GM12878 (cell line): ENCODE results near the gene ZC3H10. TPM values are rescaled to one million over a fixed set of nuclear protein-coding genes. Genes with fewer than 3 reads are reported as not detected.

Experiments used
- ATAC-seq: fragments of 200-7000 bp; cut with Tn5 transposase; 3 replicates; pipeline ENCODE4 v1.9.1; 2020; ENCODE audit warnings: mild to moderate bottlenecking, moderate library complexity
- BruUV-seq: library from RNA; stranded (reverse); fragments of 400-500 nt; replicated peaks from 2 replicates; lab custom pipeline; 2021; lab: Mats Ljungman, UMichigan
- CTCF ChIA-PET: fragments of 300-600 bp; sonication (Branson Sonifier 250); formaldehyde crosslinking; extraction: SDS; loops from one replicate; lab custom pipeline; 2021; ENCODE audit warnings: inconsistent platforms; lab: Yijun Ruan, JAX
- POLR2A ChIA-PET: fragments of 350-600 bp; formaldehyde crosslinking; extraction: SDS; loops from one replicate; lab custom pipeline; 2021; ENCODE audit warnings: inconsistent platforms; lab: Charles Lee
- RAD21 ChIA-PET: fragments of 300-600 bp; sonication (Branson Sonifier 250); formaldehyde crosslinking; loops from one replicate; lab custom pipeline; 2023; ENCODE audit warnings: antibody characterized with exemption; ENCODE audit not compliant: unreplicated experiment; lab: Charles Lee
- SMC1A ChIA-PET: fragments of 300-600 bp; sonication (Branson Sonifier 250); formaldehyde crosslinking; loops from one replicate; lab custom pipeline; 2023; ENCODE audit not compliant: unreplicated experiment, uncharacterized antibody; lab: Charles Lee
- DNase-seq: peaks from one replicate; pipeline ENCODE4 v3.0.0-alpha.2; 2011; ENCODE audit warnings: low read depth, low spot score
- FAIRE-seq: peaks from 3 replicates; lab custom pipeline; 2011; peaks lifted over from hg19 to GRCh38; lab: Jason Lieb, UNC
- H2AFZ ChIP-seq: 2 replicates; pipeline ENCODE4 v1.6.0; 2011; ENCODE audit warnings: low read depth, low read length, control low read depth; ENCODE audit not compliant: control insufficient read depth
- H3K27ac ChIP-seq: 2 replicates; pipeline ENCODE4 v1.5.1; 2011; ENCODE audit warnings: control low read depth; ENCODE audit not compliant: control insufficient read depth, insufficient read depth
- H3K27me3 ChIP-seq, 2 experiments: replicated peaks in 1 of 2; 2 replicates each; pipeline versions ENCODE4 v1.6.0 to v1.6.1; 2011; ENCODE audit warnings: low read length in 1 of 2; ENCODE audit not compliant: control insufficient read depth in 2 of 2, insufficient read depth in 2 of 2
- H3K36me3 ChIP-seq, 2 experiments: 2 replicates each; pipeline ENCODE4 v1.5.1; 2011; ENCODE audit warnings: low read length in 1 of 2; ENCODE audit not compliant: control insufficient read depth in 2 of 2, insufficient read depth in 2 of 2
- H3K4me1 ChIP-seq: 2 replicates; pipeline ENCODE4 v1.6.1; 2011; ENCODE audit warnings: mild to moderate bottlenecking, low read length, moderate library complexity, mixed read lengths; ENCODE audit not compliant: control insufficient read depth, insufficient read depth
- H3K4me2 ChIP-seq: 2 replicates; pipeline ENCODE4 v1.6.0; 2011; ENCODE audit warnings: control low read depth; ENCODE audit not compliant: control insufficient read depth, insufficient read depth
- H3K4me3 ChIP-seq: fragments of 200-600 bp; sonication (generic); 2 replicates; pipeline ENCODE4 v1.5.1; 2016
- H3K79me2 ChIP-seq: 2 replicates; pipeline ENCODE4 v1.6.0; 2011; ENCODE audit warnings: low read length; ENCODE audit not compliant: control insufficient read depth, insufficient read depth
- H3K9ac ChIP-seq: 2 replicates; pipeline ENCODE4 v1.8.0; 2011; ENCODE audit warnings: low read length, control low read depth, mixed read lengths; ENCODE audit not compliant: control insufficient read depth, insufficient read depth
- H3K9me3 ChIP-seq: replicated peaks from 3 replicates; pipeline ENCODE4 v1.5.1; 2011; ENCODE audit warnings: mild to moderate bottlenecking, low read length; ENCODE audit not compliant: control insufficient read depth, insufficient read depth
- H4K20me1 ChIP-seq: 2 replicates; pipeline ENCODE4 v1.6.0; 2011; ENCODE audit not compliant: control insufficient read depth, insufficient read depth
- BRCA1 ChIP-seq: IDR thresholded peaks from 2 replicates; pipeline ENCODE4 v1.6.1; 2011; ENCODE audit warnings: low read depth, low read length, improper control_type of control experiment
- CEBPB ChIP-seq, 2 experiments: fragments of 150-350 bp in 1 of 2; IDR thresholded peaks; 2 replicates each; pipeline ENCODE4 v1.6.1; 2012 to 2014; ENCODE audit warnings: low read depth in 2 of 2, low read length in 2 of 2, borderline replicate concordance in 1 of 2, inconsistent platforms in 1 of 2
- CREM ChIP-seq: IDR thresholded peaks from 2 replicates; pipeline ENCODE4 v1.6.1; 2014; ENCODE audit warnings: antibody characterized with exemption, low read depth
- FOS ChIP-seq: IDR thresholded peaks from 3 replicates; pipeline ENCODE4 v1.6.1; 2011; ENCODE audit warnings: borderline replicate concordance; ENCODE audit not compliant: insufficient read length; ENCODE audit errors: extremely low read depth
- IRF4 ChIP-seq: IDR thresholded peaks from 2 replicates; pipeline ENCODE4 v1.6.1; 2011; ENCODE audit warnings: low read depth, low read length
- MYB ChIP-seq: fragments of 150-350 bp; IDR thresholded peaks from 2 replicates; pipeline ENCODE4 v1.6.1; 2014; ENCODE audit warnings: mild to moderate bottlenecking, low read depth, low read length, borderline replicate concordance
- POLR2A ChIP-seq: IDR thresholded peaks from 2 replicates; pipeline ENCODE4 v1.6.1; 2011; ENCODE audit warnings: low read depth, mild to moderate bottlenecking, low read length
- POLR2AphosphoS2 ChIP-seq: IDR thresholded peaks from 2 replicates; pipeline ENCODE4 v1.6.1; 2011; ENCODE audit warnings: low read depth, mild to moderate bottlenecking, low read length, improper control_type of control experiment, moderate library complexity
- POLR2AphosphoS5 ChIP-seq: IDR thresholded peaks from 2 replicates; pipeline ENCODE4 v1.6.1; 2011; ENCODE audit warnings: mild to moderate bottlenecking, low read length, inconsistent platforms
- WGBS: methylation state at CpG from one replicate; pipeline ENCODE4 v1.1.6; 2016; ENCODE audit warnings: low lambda C conversion rate; ENCODE audit not compliant: insufficient replicate concordance, insufficient coverage; ENCODE audit errors: missing lambda C conversion rate; 5-methylcytosine and 5-hydroxymethylcytosine counted together
- in situ Hi-C: fragments of 300-500 bp; cut with MboI; formaldehyde crosslinking; loops from 9 replicates; pipeline ENCODE4 v1.14.3; 2018; ENCODE audit warnings: mixed read lengths
- intact Hi-C: fragments of 100-400 bp; cut with micrococcal nuclease; formaldehyde crosslinking; loops from one replicate; pipeline ENCODE4 v1.14.2; 2022; ENCODE audit not compliant: unreplicated experiment
- polyA plus RNA-seq, 11 experiments: library from polyadenylated mRNA; depleted of rRNA in 4 of 11; unstranded in 6 of 11; stranded (reverse) in 5 of 11; fragments of >200 nt; fragmentation: Nextera tagmentation in 4 of 11; fragmentation: Illumina TruSeq in 1 of 11; extraction: Ambion mirVana in 4 of 11; extraction: Trizol in 1 of 11; gene quantifications; 1 replicate in 1 of 11; 2 replicates in 10 of 11; pipeline versions ENCODE4 v1.2.1 to v1.2.3, GENCODE V29; 2011 to 2016; ENCODE audit warnings: inconsistent platforms in 2 of 11, missing spikeins in 2 of 11, low read depth in 1 of 11
- total RNA-seq, 4 experiments: library from RNA; depleted of rRNA in 3 of 4; stranded (reverse); fragments of >200 nt in 3 of 4; fragmentation: Illumina TruSeq in 1 of 4; extraction: Trizol in 1 of 4; gene quantifications; 2 replicates each; pipeline versions ENCODE4 v1.2.1 to v1.2.3, GENCODE V29; 2013 to 2021
- TF ChIP-seq, protein P1 (sequence below): IDR thresholded peaks from 2 replicates; pipeline ENCODE4 v1.6.1; 2012; ENCODE audit warnings: low read depth, low read length, improper control_type of control experiment
- TF ChIP-seq, protein P2 (sequence below): fragments of 450-650 bp; IDR thresholded peaks from 2 replicates; pipeline ENCODE4 v1.6.1; 2017; ENCODE audit warnings: mild to moderate bottlenecking, moderate library complexity
- TF ChIP-seq, protein P3 (sequence below): IDR thresholded peaks from 2 replicates; pipeline ENCODE4 v1.6.1; 2012; ENCODE audit warnings: low read length, inconsistent platforms
- TF ChIP-seq, protein P4 (sequence below): fragments of 450-650 bp; conservative IDR thresholded peaks from 2 replicates; pipeline ENCODE4 v1.6.1; 2017; ENCODE audit warnings: mild to moderate bottlenecking, moderate library complexity

ZC3H10 gene
- total and polyA plus RNA-seq, 10 of the 15 experiments (the other 5 are each of a cell fraction or from before 2014, with no cell fraction given), result 0.56 to 6.4 (median 3.7) TPM

DNA sequence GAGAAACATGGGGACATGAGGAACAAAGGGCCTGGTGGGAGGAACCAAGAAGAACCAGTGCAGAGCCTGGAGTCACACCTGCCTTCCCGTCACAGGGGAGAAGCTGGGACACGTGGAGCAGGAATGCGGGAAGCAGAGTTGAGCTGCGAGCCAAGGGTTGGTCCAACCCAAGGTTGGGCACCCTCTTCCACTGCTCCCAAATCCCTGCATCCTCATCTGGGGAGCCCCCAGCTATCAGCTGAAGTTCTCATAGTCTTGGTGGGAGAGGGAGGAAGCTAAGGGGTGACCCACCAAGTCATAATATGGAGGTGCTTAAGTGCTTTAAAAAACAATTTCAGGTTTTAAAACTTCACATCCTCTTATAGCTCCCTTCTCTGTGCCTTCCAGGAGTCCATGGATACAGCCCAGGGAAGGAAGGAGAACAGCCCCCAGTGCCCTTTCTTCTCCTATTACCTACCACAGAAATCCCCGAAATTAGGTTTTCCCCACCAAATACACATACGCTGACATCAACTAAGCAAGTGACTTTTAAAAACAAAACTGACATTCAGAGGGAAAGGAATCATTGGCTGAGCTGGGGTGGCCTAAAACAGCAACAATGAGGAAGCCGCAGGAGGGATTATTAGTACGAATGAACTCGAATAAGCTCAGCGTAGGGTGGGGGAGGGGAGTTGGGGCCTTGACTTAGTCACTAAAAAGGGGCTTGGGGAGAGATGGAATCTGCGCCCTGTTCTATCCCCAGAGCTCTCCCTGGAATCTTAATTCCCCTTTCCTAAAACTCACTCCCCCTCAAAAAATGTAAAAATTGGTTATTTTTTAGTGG lies 44.6 kb downstream of the ZC3H10 start:
- POLR2A ChIA-PET, result interaction anchor here (0.5 to 1.7 kb wide), 12 partner anchors 11 to 404 kb away, joined by 3 to 6 read pairs (median 3); partner anchors contain the start of genes ESYT1 and PA2G4
- TSS peak; percentile 68 for BruUV-seq
- Histone ChIP-seq H3K79me2 (peaks cover 34% of the 10 kb centered on the region), H3K4me2 (no peak overlapping the region), H4K20me1 (no peaks in the 10 kb centered on the region), H3K9ac (no peak overlapping the region), H3K27me3 (no peaks in the 10 kb centered on the region), H3K9me3 (no peaks in the 10 kb centered on the region), H2AFZ (no peak overlapping the region), H3K27ac (no peak overlapping the region), H3K4me1 (peaks cover 14% of the 10 kb centered on the region), H3K4me3 (no peak overlapping the region), H3K36me3 (peaks cover 25 to 37% of the 10 kb centered on the region in 2 experiments)
- CTCF ChIA-PET, result interaction anchor here (0.5 to 2.2 kb wide), 6 partner anchors 9 to 427 kb away, joined by 3 to 7 read pairs (median 4); partner anchors contain the start of gene SMARCC2
- SMC1A ChIA-PET, result interaction anchor here (0.6 to 1.3 kb wide), 5 partner anchors 8 to 29 kb away, joined by 3 to 5 read pairs (median 3); no protein-coding TSS in a partner anchor
- no peak for DNase-seq
- ATAC-seq, result no peak
- intact Hi-C loops, result no loop called here
- no peak for FAIRE-seq
- RAD21 ChIA-PET, result interaction anchor here (1.2 to 2.0 kb wide), 2 partner anchors 26 to 35 kb away, joined by 3 to 11 read pairs; partner anchors contain the start of genes ESYT1 and SMARCC2
- WGBS, result 42% methylated on average over 11 of the region's 11 CpGs
- in situ Hi-C loops, result no loop called here
- TF ChIP-seq MYB (no peak), BRCA1 (no peak), IRF4 (no peak), CEBPB (IDR thresholded peaks at IDR 0.05; ENCODE audit: borderline replicate concordance in 1 of 2, low read depth in 2 of 2, low read length in 2 of 2) (no peak), POLR2AphosphoS5 (peak; percentile 56), FOS (no peak), POLR2A (peak; percentile 47), POLR2AphosphoS2 (peak; percentile 63; the same call in 1 of the 2 replicates), CREM (no peak)
- TF ChIP-seq, protein P1, sequence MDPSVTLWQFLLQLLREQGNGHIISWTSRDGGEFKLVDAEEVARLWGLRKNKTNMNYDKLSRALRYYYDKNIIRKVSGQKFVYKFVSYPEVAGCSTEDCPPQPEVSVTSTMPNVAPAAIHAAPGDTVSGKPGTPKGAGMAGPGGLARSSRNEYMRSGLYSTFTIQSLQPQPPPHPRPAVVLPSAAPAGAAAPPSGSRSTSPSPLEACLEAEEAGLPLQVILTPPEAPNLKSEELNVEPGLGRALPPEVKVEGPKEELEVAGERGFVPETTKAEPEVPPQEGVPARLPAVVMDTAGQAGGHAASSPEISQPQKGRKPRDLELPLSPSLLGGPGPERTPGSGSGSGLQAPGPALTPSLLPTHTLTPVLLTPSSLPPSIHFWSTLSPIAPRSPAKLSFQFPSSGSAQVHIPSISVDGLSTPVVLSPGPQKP, result no peak
- TF ChIP-seq, protein P2, sequence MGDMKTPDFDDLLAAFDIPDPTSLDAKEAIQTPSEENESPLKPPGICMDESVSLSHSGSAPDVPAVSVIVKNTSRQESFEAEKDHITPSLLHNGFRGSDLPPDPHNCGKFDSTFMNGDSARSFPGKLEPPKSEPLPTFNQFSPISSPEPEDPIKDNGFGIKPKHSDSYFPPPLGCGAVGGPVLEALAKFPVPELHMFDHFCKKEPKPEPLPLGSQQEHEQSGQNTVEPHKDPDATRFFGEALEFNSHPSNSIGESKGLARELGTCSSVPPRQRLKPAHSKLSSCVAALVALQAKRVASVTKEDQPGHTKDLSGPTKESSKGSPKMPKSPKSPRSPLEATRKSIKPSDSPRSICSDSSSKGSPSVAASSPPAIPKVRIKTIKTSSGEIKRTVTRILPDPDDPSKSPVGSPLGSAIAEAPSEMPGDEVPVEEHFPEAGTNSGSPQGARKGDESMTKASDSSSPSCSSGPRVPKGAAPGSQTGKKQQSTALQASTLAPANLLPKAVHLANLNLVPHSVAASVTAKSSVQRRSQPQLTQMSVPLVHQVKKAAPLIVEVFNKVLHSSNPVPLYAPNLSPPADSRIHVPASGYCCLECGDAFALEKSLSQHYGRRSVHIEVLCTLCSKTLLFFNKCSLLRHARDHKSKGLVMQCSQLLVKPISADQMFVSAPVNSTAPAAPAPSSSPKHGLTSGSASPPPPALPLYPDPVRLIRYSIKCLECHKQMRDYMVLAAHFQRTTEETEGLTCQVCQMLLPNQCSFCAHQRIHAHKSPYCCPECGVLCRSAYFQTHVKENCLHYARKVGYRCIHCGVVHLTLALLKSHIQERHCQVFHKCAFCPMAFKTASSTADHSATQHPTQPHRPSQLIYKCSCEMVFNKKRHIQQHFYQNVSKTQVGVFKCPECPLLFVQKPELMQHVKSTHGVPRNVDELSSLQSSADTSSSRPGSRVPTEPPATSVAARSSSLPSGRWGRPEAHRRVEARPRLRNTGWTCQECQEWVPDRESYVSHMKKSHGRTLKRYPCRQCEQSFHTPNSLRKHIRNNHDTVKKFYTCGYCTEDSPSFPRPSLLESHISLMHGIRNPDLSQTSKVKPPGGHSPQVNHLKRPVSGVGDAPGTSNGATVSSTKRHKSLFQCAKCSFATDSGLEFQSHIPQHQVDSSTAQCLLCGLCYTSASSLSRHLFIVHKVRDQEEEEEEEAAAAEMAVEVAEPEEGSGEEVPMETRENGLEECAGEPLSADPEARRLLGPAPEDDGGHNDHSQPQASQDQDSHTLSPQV, result no peak
- TF ChIP-seq, protein P3, sequence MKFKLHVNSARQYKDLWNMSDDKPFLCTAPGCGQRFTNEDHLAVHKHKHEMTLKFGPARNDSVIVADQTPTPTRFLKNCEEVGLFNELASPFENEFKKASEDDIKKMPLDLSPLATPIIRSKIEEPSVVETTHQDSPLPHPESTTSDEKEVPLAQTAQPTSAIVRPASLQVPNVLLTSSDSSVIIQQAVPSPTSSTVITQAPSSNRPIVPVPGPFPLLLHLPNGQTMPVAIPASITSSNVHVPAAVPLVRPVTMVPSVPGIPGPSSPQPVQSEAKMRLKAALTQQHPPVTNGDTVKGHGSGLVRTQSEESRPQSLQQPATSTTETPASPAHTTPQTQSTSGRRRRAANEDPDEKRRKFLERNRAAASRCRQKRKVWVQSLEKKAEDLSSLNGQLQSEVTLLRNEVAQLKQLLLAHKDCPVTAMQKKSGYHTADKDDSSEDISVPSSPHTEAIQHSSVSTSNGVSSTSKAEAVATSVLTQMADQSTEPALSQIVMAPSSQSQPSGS, result no peak
- TF ChIP-seq, protein P4, sequence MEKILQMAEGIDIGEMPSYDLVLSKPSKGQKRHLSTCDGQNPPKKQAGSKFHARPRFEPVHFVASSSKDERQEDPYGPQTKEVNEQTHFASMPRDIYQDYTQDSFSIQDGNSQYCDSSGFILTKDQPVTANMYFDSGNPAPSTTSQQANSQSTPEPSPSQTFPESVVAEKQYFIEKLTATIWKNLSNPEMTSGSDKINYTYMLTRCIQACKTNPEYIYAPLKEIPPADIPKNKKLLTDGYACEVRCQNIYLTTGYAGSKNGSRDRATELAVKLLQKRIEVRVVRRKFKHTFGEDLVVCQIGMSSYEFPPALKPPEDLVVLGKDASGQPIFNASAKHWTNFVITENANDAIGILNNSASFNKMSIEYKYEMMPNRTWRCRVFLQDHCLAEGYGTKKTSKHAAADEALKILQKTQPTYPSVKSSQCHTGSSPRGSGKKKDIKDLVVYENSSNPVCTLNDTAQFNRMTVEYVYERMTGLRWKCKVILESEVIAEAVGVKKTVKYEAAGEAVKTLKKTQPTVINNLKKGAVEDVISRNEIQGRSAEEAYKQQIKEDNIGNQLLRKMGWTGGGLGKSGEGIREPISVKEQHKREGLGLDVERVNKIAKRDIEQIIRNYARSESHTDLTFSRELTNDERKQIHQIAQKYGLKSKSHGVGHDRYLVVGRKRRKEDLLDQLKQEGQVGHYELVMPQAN, result no peak
